Body of pancreas (tissue), 4 donors: ENCODE data around the gene GPR143. TPM values are rescaled to one million over a fixed set of nuclear protein-coding genes. Genes with fewer than 3 reads are reported as not detected.
"Not testable (repeated sequence)": the region's sequence is repeated elsewhere in the genome, so short reads cannot be mapped to it uniquely, and the experiment has no call there.

Source experiments
- ATAC-seq: fragments of 150-250 bp; one replicate; pipeline ENCODE4 v1.9.1; 2016
- DNase-seq, 4 donors: peaks; one replicate each; pipeline ENCODE4 v3.0.0-alpha.2; 2019
- H3K27ac ChIP-seq, 4 donors: fragments of 200-600 bp; sonication (generic); 1 replicate in 3 of 4; 2 replicates in 1 of 4; pipeline versions ENCODE4 v1.5.1 to v1.6.1; 2016 to 2019; ENCODE audit warnings: mild to moderate bottlenecking in 1 of 4, mixed read lengths in 1 of 4, moderate library complexity in 1 of 4
- H3K27me3 ChIP-seq, 2 donors: fragments of 200-600 bp; sonication (generic); one replicate each; pipeline ENCODE4 v1.6.0; 2016; ENCODE audit warnings: mild to moderate bottlenecking in 1 of 2
- H3K36me3 ChIP-seq, 2 donors: fragments of 200-600 bp; sonication (generic); replicated peaks in 1 of 2; 2 replicates each; pipeline ENCODE4 v1.5.1; 2016; ENCODE audit warnings: low read depth in 2 of 2; ENCODE audit not compliant: insufficient read depth in 1 of 2
- H3K4me1 ChIP-seq: fragments of 200-600 bp; sonication (generic); one replicate; pipeline ENCODE4 v1.6.0; 2016
- H3K4me3 ChIP-seq, 2 donors: fragments of 200-600 bp; sonication (generic); 1 replicate in 1 of 2; 2 replicates in 1 of 2; pipeline ENCODE4 v1.5.1; 2016 to 2019
- H3K9me3 ChIP-seq, 3 donors: fragments of 200-600 bp; sonication (generic); 1 replicate in 2 of 3; 2 replicates in 1 of 3; pipeline ENCODE4 v1.5.1; 2016
- CTCF ChIP-seq, 7 experiments: fragments of 450-650 bp in 4 of 7; fragments of 200-600 bp in 3 of 7; sonication (generic) in 3 of 7; IDR thresholded peaks; one replicate each; pipeline ENCODE4 v1.5.1; 2016 to 2019; ENCODE audit warnings: antibody characterized with exemption in 7 of 7
- POLR2A ChIP-seq, 3 donors: fragments of 450-650 bp; IDR thresholded peaks; one replicate each; pipeline ENCODE4 v1.6.1; 2016; ENCODE audit warnings: antibody characterized with exemption in 3 of 3, mild to moderate bottlenecking in 2 of 3
- WGBS, 2 donors: methylation state at CpG; one replicate each; pipeline ENCODE4 v1.1.5; 2017; 5-methylcytosine and 5-hydroxymethylcytosine counted together
- intact Hi-C: fragments of 100-400 bp; cut with DNase I; formaldehyde crosslinking; loops from one replicate; pipeline ENCODE4 v1.15.1; 2023
- total RNA-seq, 2 donors: library from RNA; depleted of rRNA; stranded (reverse); fragments of >200 nt; gene quantifications; one replicate each; pipeline ENCODE4 v1.1.0, GENCODE V29; 2016

Gene GPR143
- 1 to 10 TPM in 1 of 2 donors, under 1 TPM in 1; 0.99 to 2.3 TPM for total RNA-seq

GRCh38 chrX:9765737-9766097 is at the start of gene GPR143:
TSS of gene GPR143 (minus strand) at chrX:9765847. CDS start at chrX:9765817, 30 bp downstream.
- intact Hi-C loops: no loop called here
- no peaks in the 10 kb centered on the region for H3K27me3 ChIP-seq
- H3K9me3 ChIP-seq: no peaks in the 10 kb centered on the region
- no peak for TF ChIP-seq CTCF (IDR thresholded peaks at IDR 0.05)
- TF ChIP-seq POLR2A (IDR thresholded peaks at IDR 0.05): no peak
- no peak for ATAC-seq
- no peak for DNase-seq
- H3K4me1 ChIP-seq: no peaks in the 10 kb centered on the region
- 49 to 55% methylated on average over 6 to 7 of the region's 26 CpGs for WGBS, 2 donors
- no peak within 1 kb of the TSS for H3K4me3 ChIP-seq
- no peaks in the 10 kb centered on the region for H3K36me3 ChIP-seq
- H3K27ac ChIP-seq: no peak within 1 kb of the TSS

- intact Hi-C loops, H3K27ac ChIP-seq, DNase-seq, H3K27me3 ChIP-seq, H3K4me3 ChIP-seq, H3K4me1 ChIP-seq, H3K36me3 ChIP-seq, ATAC-seq, H3K9me3 ChIP-seq: not testable (repeated sequence)
- 97% methylated on average over 3 of the region's 3 CpGs; no CpG with 5 or more reads in 1 of the 2 donors for WGBS, 2 donors
Measured at GRCh38 chrX:9811086-9811485, 45.4 kb upstream of the GPR143 start.

- H3K36me3 ChIP-seq, H3K27me3 ChIP-seq, H3K9me3 ChIP-seq, H3K27ac ChIP-seq, ATAC-seq, H3K4me3 ChIP-seq, H3K4me1 ChIP-seq, intact Hi-C loops, DNase-seq: not testable (repeated sequence)
- 93 to 94% methylated on average over 5 of the region's 5 CpGs for WGBS, 2 donors
Measured at GRCh38 chrX:9809876-9810275, 44.2 kb upstream of the GPR143 start.

- Histone ChIP-seq H3K27ac (peak overlapping the region in 1 of 4 donors; percentile 26), H3K9me3 (no peaks in the 10 kb centered on the region), H3K4me1 (no peaks in the 10 kb centered on the region), H3K36me3 (no peaks in the 10 kb centered on the region), H3K4me3 (no peak overlapping the region), H3K27me3 (no peaks in the 10 kb centered on the region)
- intact Hi-C loops: no loop called here
- DNase-seq (no peak), ATAC-seq (no peak)
- 63 to 68% methylated on average over 6 to 12 of the region's 14 CpGs for WGBS, 2 donors
- TF ChIP-seq CTCF (IDR thresholded peaks at IDR 0.05): no peak
Measured at GRCh38 chrX:9807355-9808182, 41.9 kb upstream of the GPR143 start.

GRCh38 chrX:9805956-9806355 is 40.3 kb upstream of the GPR143 start:
- Histone ChIP-seq H3K36me3 (no peaks in the 10 kb centered on the region), H3K4me1 (no peaks in the 10 kb centered on the region), H3K27me3 (no peaks in the 10 kb centered on the region), H3K4me3 (no peak overlapping the region), H3K9me3 (no peaks in the 10 kb centered on the region), H3K27ac (no peak overlapping the region)
- 91 to 93% methylated on average over 7 of the region's 7 CpGs for WGBS, 2 donors
- no peak for DNase-seq
- TF ChIP-seq POLR2A (IDR thresholded peaks at IDR 0.05) (no peak), CTCF (IDR thresholded peaks at IDR 0.05) (no peak)
- intact Hi-C loops: no loop called here
- ATAC-seq: no peak

- no peak for DNase-seq
- Histone ChIP-seq H3K9me3 (no peaks in the 10 kb centered on the region), H3K27ac (no peak overlapping the region), H3K36me3 (no peaks in the 10 kb centered on the region), H3K4me1 (no peaks in the 10 kb centered on the region), H3K27me3 (no peaks in the 10 kb centered on the region), H3K4me3 (no peak overlapping the region)
- intact Hi-C loops: no loop called here
- 82 to 83% methylated on average over 4 to 5 of the region's 5 CpGs for WGBS, 2 donors
- TF ChIP-seq POLR2A (IDR thresholded peaks at IDR 0.05) (no peak), CTCF (IDR thresholded peaks at IDR 0.05) (no peak)
- ATAC-seq: no peak
Measured at GRCh38 chrX:9804444-9804843, 38.8 kb upstream of the GPR143 start.
